H1 (cell line): ENCODE data around the gene ASTN1. TPM values are rescaled to one million over a fixed set of nuclear protein-coding genes. Genes with fewer than 3 reads are reported as not detected.

Experiments used
- CTCF ChIA-PET: fragments of 300-600 bp; sonication (Branson Sonifier 250); formaldehyde crosslinking; loops from one replicate; lab custom pipeline; 2021; ENCODE audit not compliant: partially characterized antibody; lab: Charles Lee
- POLR2A ChIA-PET: fragments of 300-600 bp; sonication (Branson Sonifier 250); formaldehyde crosslinking; loops from one replicate; lab custom pipeline; 2021; ENCODE audit warnings: inconsistent platforms; ENCODE audit not compliant: partially characterized antibody; lab: Charles Lee
- DNase-seq, 2 experiments: peaks; one replicate each; pipeline versions ENCODE4 v3.0.0 to v3.0.0-alpha.2; 2010 to 2022; ENCODE audit warnings: low spot score in 2 of 2, low read depth in 1 of 2, mixed read lengths in 1 of 2
- FAIRE-seq: peaks from 2 replicates; lab custom pipeline; 2011; peaks lifted over from hg19 to GRCh38; lab: Jason Lieb, UNC
- H2AFZ ChIP-seq: 2 replicates; pipeline ENCODE4 v1.8.1; 2012; ENCODE audit warnings: low read length, inconsistent platforms
- H2AK5ac ChIP-seq: 2 replicates; pipeline ENCODE4 v1.6.1; 2013; ENCODE audit warnings: low read depth, low read length
- H2BK120ac ChIP-seq: replicated peaks from 2 replicates; pipeline ENCODE3; 2013; ENCODE audit warnings: low read depth, low read length, inconsistent platforms
- H2BK12ac ChIP-seq: 2 replicates; pipeline ENCODE4 v1.6.1; 2013; ENCODE audit warnings: low read depth, low read length
- H2BK15ac ChIP-seq: 2 replicates; pipeline ENCODE4 v1.6.1; 2013; ENCODE audit warnings: low read length
- H2BK20ac ChIP-seq: 2 replicates; pipeline ENCODE4 v1.6.1; 2013; ENCODE audit warnings: low read length
- H2BK5ac ChIP-seq: 2 replicates; pipeline ENCODE4 v1.6.1; 2013; ENCODE audit warnings: low read depth, low read length
- H3K14ac ChIP-seq: 2 replicates; pipeline ENCODE4 v1.6.1; 2013; ENCODE audit warnings: inconsistent platforms; ENCODE audit not compliant: insufficient read length
- H3K18ac ChIP-seq: 2 replicates; pipeline ENCODE4 v1.6.1; 2013; ENCODE audit warnings: low read length; ENCODE audit errors: extremely low read depth
- H3K23ac ChIP-seq: 2 replicates; pipeline ENCODE4 v1.6.1; 2013; ENCODE audit warnings: inconsistent platforms; ENCODE audit not compliant: insufficient read length
- H3K23me2 ChIP-seq: 2 replicates; pipeline ENCODE4 v1.6.1; 2013; ENCODE audit warnings: low read depth, low read length
- H3K27ac ChIP-seq: 2 replicates; pipeline ENCODE4 v1.6.1; 2011; ENCODE audit warnings: low read depth, low read length, inconsistent platforms
- H3K27me3 ChIP-seq, 4 experiments: replicated peaks in 1 of 4; 1 replicate in 1 of 4; 2 replicates in 3 of 4; pipeline versions ENCODE4 v1.6.1 to v1.8.1; 2011 to 2013; ENCODE audit warnings: low read length in 3 of 4, mild to moderate bottlenecking in 3 of 4, inconsistent platforms in 2 of 4, mixed read lengths in 2 of 4, moderate library complexity in 1 of 4; ENCODE audit not compliant: control insufficient read depth in 3 of 4, insufficient read depth in 3 of 4; ENCODE audit errors: extremely low read depth in 1 of 4
- H3K36me3 ChIP-seq, 4 experiments: 2 replicates each; pipeline versions ENCODE4 v1.6.1 to v1.8.1; 2011 to 2013; ENCODE audit warnings: mild to moderate bottlenecking in 4 of 4, low read length in 3 of 4, moderate library complexity in 2 of 4, control low read depth in 1 of 4, inconsistent platforms in 1 of 4; ENCODE audit not compliant: insufficient read depth in 4 of 4, control insufficient read depth in 2 of 4
- H3K4ac ChIP-seq: replicated peaks from 2 replicates; pipeline ENCODE3; 2013; ENCODE audit warnings: low read length, low read depth, mixed read lengths, inconsistent platforms; ENCODE audit not compliant: insufficient read length
- H3K4me1 ChIP-seq, 4 experiments: replicated peaks in 1 of 4; 1 replicate in 1 of 4; 2 replicates in 3 of 4; pipeline versions ENCODE4 v1.6.1 to v1.8.1; 2011 to 2013; ENCODE audit warnings: low read length in 3 of 4, inconsistent platforms in 2 of 4, mixed read lengths in 1 of 4; ENCODE audit not compliant: insufficient read depth in 4 of 4, control insufficient read depth in 3 of 4
- H3K4me2 ChIP-seq, 2 experiments: 2 replicates each; pipeline versions ENCODE4 v1.6.1 to v1.8.1; 2011 to 2013; ENCODE audit warnings: low read depth in 2 of 2, low read length in 2 of 2, control low read depth in 1 of 2, inconsistent platforms in 1 of 2, mild to moderate bottlenecking in 1 of 2; ENCODE audit not compliant: insufficient read depth in 1 of 2
- H3K4me3 ChIP-seq, 4 experiments: fragments of 200-600, 300-600 bp in 1 of 4; sonication (generic), shearing (Covaris generic), sonication (Bioruptor Twin) in 1 of 4; 2 replicates each; pipeline versions ENCODE4 v1.5.1 to v1.8.1; 2011 to 2016; ENCODE audit warnings: low read length in 4 of 4, low read depth in 3 of 4, control low read depth in 2 of 4, inconsistent platforms in 2 of 4, mild to moderate bottlenecking in 2 of 4, mixed read lengths in 1 of 4, moderate library complexity in 1 of 4; ENCODE audit not compliant: insufficient read depth in 2 of 4; ENCODE audit errors: extremely low read depth in 1 of 4
- H3K56ac ChIP-seq: replicated peaks from 2 replicates; pipeline ENCODE3; 2013; ENCODE audit warnings: low read depth, mild to moderate bottlenecking, mixed read lengths, low read length, inconsistent platforms; ENCODE audit not compliant: insufficient read length
- H3K79me1 ChIP-seq: 2 replicates; pipeline ENCODE4 v1.6.1; 2013; ENCODE audit warnings: low read depth, low read length, control low read depth
- H3K79me2 ChIP-seq, 2 experiments: 2 replicates each; pipeline versions ENCODE4 v1.6.1 to v1.8.1; 2012 to 2013; ENCODE audit warnings: low read length in 2 of 2, mild to moderate bottlenecking in 2 of 2, inconsistent platforms in 1 of 2; ENCODE audit not compliant: insufficient read depth in 2 of 2, control insufficient read depth in 1 of 2
- H3K9ac ChIP-seq, 4 experiments: replicated peaks in 1 of 4; 1 replicate in 1 of 4; 2 replicates in 3 of 4; pipeline versions ENCODE4 v1.6.1 to v1.8.1; 2011 to 2013; ENCODE audit warnings: low read depth in 3 of 4, low read length in 3 of 4, control low read depth in 2 of 4, mild to moderate bottlenecking in 2 of 4, moderate library complexity in 2 of 4, inconsistent platforms in 1 of 4; ENCODE audit errors: extremely low read depth in 1 of 4
- H3K9me3 ChIP-seq, 2 experiments: 2 replicates each; pipeline versions ENCODE4 v1.6.1 to v1.8.1; 2012 to 2013; ENCODE audit warnings: mild to moderate bottlenecking in 2 of 2, moderate library complexity in 2 of 2, control low read depth in 1 of 2, inconsistent platforms in 1 of 2, low read depth in 1 of 2, low read length in 1 of 2, mixed read lengths in 1 of 2; ENCODE audit not compliant: insufficient read depth in 2 of 2
- H4K20me1 ChIP-seq, 2 experiments: replicated peaks in 1 of 2; 2 replicates each; pipeline versions ENCODE3 to v1.8.1; 2011 to 2013; ENCODE audit warnings: inconsistent platforms in 2 of 2, low read length in 2 of 2, mild to moderate bottlenecking in 1 of 2; ENCODE audit not compliant: insufficient read depth in 2 of 2, control insufficient read depth in 1 of 2
- H4K5ac ChIP-seq: 2 replicates; pipeline ENCODE4 v1.6.1; 2013; ENCODE audit warnings: low read length, low read depth, mixed read lengths, inconsistent platforms; ENCODE audit not compliant: insufficient read length
- H4K8ac ChIP-seq: 2 replicates; pipeline ENCODE4 v1.8.0; 2013; ENCODE audit warnings: mild to moderate bottlenecking, moderate library complexity, low read length, inconsistent platforms; ENCODE audit not compliant: insufficient read depth; ENCODE audit errors: extremely low read depth
- H4K91ac ChIP-seq: replicated peaks from 2 replicates; pipeline ENCODE3; 2013; ENCODE audit warnings: low read length, mixed read lengths, inconsistent platforms; ENCODE audit not compliant: insufficient read length
- BCL11A ChIP-seq, 2 experiments: IDR thresholded peaks; one replicate each; pipeline ENCODE4 v1.6.1; 2011; ENCODE audit warnings: low read depth in 2 of 2, low read length in 2 of 2, mild to moderate bottlenecking in 2 of 2
- NRF1 ChIP-seq: IDR thresholded peaks from 2 replicates; pipeline ENCODE4 v1.6.1; 2011; ENCODE audit warnings: mild to moderate bottlenecking, low read depth, low read length, improper control_type of control experiment
- RBBP5 ChIP-seq: IDR thresholded peaks from 2 replicates; pipeline ENCODE4 v1.7.1; 2012; ENCODE audit warnings: low read depth, mild to moderate bottlenecking, inconsistent platforms, low read length, moderate library complexity, borderline replicate concordance
- TBP ChIP-seq: IDR thresholded peaks from 2 replicates; pipeline ENCODE4 v1.6.1; 2011; ENCODE audit warnings: low read depth, low read length, improper control_type of control experiment
- WGBS, 2 experiments: shearing (Covaris generic) in 1 of 2; methylation state at CpG; one replicate each; pipeline versions ENCODE4 v1.1.6 to v1.1.7; 2013 to 2015; ENCODE audit warnings: low lambda C conversion rate in 2 of 2, mixed read lengths in 2 of 2, inconsistent platforms in 1 of 2, low coverage in 1 of 2, missing lambda C conversion rate in 1 of 2; ENCODE audit not compliant: insufficient replicate concordance in 2 of 2, insufficient coverage in 1 of 2, insufficient read length in 1 of 2; ENCODE audit errors: extremely low coverage in 1 of 2, missing lambda C conversion rate in 1 of 2; 5-methylcytosine and 5-hydroxymethylcytosine counted together
- polyA plus RNA-seq, 7 experiments: library from polyadenylated mRNA; depleted of rRNA in 3 of 7; stranded (reverse) in 5 of 7; unstranded in 2 of 7; fragments of >200 nt in 5 of 7; fragments of 200-250 nt in 2 of 7; gene quantifications; 1 replicate in 5 of 7; 2 replicates in 1 of 7; 4 replicates in 1 of 7; pipeline versions ENCODE4 v1.2.1 to v1.2.3, GENCODE V29; 2011 to 2013; ENCODE audit warnings: missing spikeins in 2 of 7, mixed read lengths in 2 of 7
- total RNA-seq: library from RNA; stranded (reverse); fragmentation: NEBNext Ultra II Directional; extraction: Animal tissue kit (Norgen Biotek cat#: 25700); gene quantifications from 2 replicates; pipeline ENCODE4 v1.2.1, GENCODE V29; 2021

Gene ASTN1
- total and polyA plus RNA-seq, 2 of the 8 experiments (the other 6 are each of a cell fraction or from before 2014, with no cell fraction given) = 2.9 to 4.1 TPM

GRCh38 chr1:176923283-176923682, 241.2 kb downstream of the ASTN1 start:
- no peak overlapping the region for H3K27ac ChIP-seq
- H4K20me1 ChIP-seq = no peaks in the 10 kb centered on the region
- no peak overlapping the region for H2BK20ac ChIP-seq
- no peak for TF ChIP-seq TBP
- TF ChIP-seq RBBP5 = no peak
- TF ChIP-seq NRF1 = no peak
- no peak for TF ChIP-seq BCL11A (IDR thresholded peaks at IDR 0.05; ENCODE audit: low read depth in 2 of 2, low read length in 2 of 2)
- H3K4me3 ChIP-seq = no peak overlapping the region
- POLR2A ChIA-PET = no interaction called here
- no peak overlapping the region for H2BK5ac ChIP-seq
- H2BK12ac ChIP-seq = no peak overlapping the region
- no peak overlapping the region for H3K23ac ChIP-seq
- H2AK5ac ChIP-seq = no peak overlapping the region
- no peak overlapping the region for H3K4ac ChIP-seq
- H4K8ac ChIP-seq = no peak overlapping the region
- H3K36me3 ChIP-seq = no peaks in the 10 kb centered on the region
- no peak overlapping the region for H3K14ac ChIP-seq
- H3K27me3 ChIP-seq = no peaks in the 10 kb centered on the region
- no peak overlapping the region for H2BK120ac ChIP-seq
- no peak overlapping the region for H3K18ac ChIP-seq
- H3K9me3 ChIP-seq = no peaks in the 10 kb centered on the region
- no peaks in the 10 kb centered on the region for H3K79me1 ChIP-seq
- WGBS, 2 experiments = 89% methylated on average over 1 of the region's 1 CpG; no CpG with 5 or more reads in 1 of the 2 experiments
- H4K91ac ChIP-seq = no peak overlapping the region
- H2BK15ac ChIP-seq = no peak overlapping the region
- H3K23me2 ChIP-seq = no peaks in the 10 kb centered on the region
- no peaks in the 10 kb centered on the region for H3K79me2 ChIP-seq
- H3K56ac ChIP-seq = no peak overlapping the region
- no peaks in the 10 kb centered on the region for H3K4me1 ChIP-seq
- CTCF ChIA-PET = interaction anchor here (1.9 to 5.1 kb wide), 2 partner anchors 25 kb away, joined by 6 to 30 read pairs; no protein-coding TSS in a partner anchor
- FAIRE-seq = no peak
- H4K5ac ChIP-seq = no peak overlapping the region
- no peak overlapping the region for H3K9ac ChIP-seq
- H2AFZ ChIP-seq = no peak overlapping the region
- H3K4me2 ChIP-seq = no peak overlapping the region
- DNase-seq = no peak
